ENCODE measurements around the gene PWP1. TPM values are rescaled to one million over a fixed set of nuclear protein-coding genes. Genes with fewer than 3 reads are reported as not detected.
"Not testable (repeated sequence)": the region's sequence is repeated elsewhere in the genome, so short reads cannot be mapped to it uniquely, and the experiment has no call there.

The PWP1 gene
- total RNA-seq, 2 donors from 2014 or later = 40.2 to 72.3 TPM

DNA sequence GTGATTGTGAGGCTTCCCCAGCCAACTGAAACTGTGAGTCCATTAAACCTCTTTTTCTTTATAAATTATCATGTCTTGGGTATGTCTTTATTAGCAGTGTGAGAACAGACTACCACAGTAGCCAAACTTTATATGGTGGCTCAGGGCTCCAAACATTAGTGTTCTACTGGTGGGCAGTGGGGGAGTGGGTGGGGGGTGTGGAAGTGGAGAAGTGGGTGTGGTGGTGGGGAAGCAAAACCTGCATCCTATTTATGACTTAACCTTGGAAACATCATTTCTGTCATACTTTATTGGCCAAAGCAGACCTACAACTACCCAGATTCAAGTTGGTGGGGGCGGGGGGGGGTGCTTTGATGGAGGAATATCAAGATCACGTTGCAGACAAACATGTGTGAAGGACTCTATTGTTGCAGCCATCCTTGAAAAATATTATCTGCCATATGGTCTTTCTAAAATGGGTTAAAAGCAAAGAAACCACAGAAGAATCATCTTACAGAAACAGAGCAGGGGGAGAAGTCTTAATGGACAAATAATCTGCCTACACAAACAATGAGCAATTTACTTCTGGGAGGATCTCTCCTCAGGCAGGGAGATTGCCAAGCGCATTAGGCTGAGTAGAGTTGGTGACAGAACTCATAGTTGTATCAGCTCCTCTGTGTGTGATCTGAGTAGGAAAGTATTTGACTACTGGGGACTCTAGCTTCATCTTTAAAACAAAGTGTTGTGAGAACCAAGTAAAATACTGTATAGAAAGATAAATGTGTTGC, 1.4 kb upstream of the PWP1 start:
- H3K27me3 Mint-ChIP-seq = peaks cover 3% of the 10 kb centered on the region
- H3K27ac Mint-ChIP-seq = peak overlapping the region; percentile 99
- H3K4me1 Mint-ChIP-seq = peaks cover 22% of the 10 kb centered on the region
- no peak for ATAC-seq (replicated peaks)
- H3K9me3 Mint-ChIP-seq = no peaks in the 10 kb centered on the region
- peak overlapping the region; percentile 96 for H3K4me3 Mint-ChIP-seq
- H3K36me3 Mint-ChIP-seq (ENCODE audit: low read depth) = peaks cover 37% of the 10 kb centered on the region

DNA sequence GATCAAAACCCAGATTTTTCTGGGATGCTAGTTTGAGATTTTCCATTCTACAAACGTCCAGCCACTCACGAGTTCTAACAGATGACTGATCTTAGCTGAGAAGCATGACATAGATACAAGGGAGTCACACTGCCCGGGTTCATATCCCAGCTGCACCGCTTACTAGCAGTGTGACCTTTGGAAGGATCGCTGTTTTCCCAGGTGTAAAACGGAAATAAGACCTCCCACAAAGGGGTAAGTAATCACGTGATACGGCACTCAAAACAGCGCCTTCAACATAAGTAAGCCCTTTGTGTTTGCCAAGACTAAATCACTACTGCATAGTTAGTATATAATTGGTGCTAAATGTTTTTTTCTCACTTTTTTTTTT, 624 bp upstream of the PWP1 start:
- H3K9me3 Mint-ChIP-seq = no peaks in the 10 kb centered on the region
- peak overlapping the region; percentile 99 for H3K27ac Mint-ChIP-seq
- peak; percentile 19 for ATAC-seq (replicated peaks)
- peaks cover 45% of the 10 kb centered on the region for H3K36me3 Mint-ChIP-seq (ENCODE audit: low read depth)
- peaks cover 3% of the 10 kb centered on the region for H3K27me3 Mint-ChIP-seq
- H3K4me1 Mint-ChIP-seq = peaks cover 22% of the 10 kb centered on the region
- H3K4me3 Mint-ChIP-seq = peak overlapping the region; percentile 96

DNA sequence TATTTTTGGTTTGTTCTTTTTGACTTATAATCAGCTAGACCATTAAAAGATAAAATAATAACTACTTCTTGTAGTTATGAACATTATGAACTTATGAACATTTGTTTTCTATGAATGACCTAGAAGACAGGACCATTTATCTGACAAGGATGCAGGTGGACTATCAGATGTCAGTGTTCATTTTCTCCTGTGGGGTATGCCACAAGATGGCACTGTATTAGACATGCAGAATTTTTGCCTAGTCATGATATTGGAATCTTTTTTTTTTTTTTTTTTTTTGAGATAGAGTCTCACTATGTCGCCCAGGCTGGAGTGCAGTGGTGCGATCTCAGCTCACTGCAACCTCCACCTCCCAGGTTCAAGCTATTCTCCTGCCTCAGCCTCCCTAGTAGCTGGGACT, 10.2 kb downstream of the PWP1 start:
- H3K27me3 Mint-ChIP-seq, H3K9me3 Mint-ChIP-seq: not testable (repeated sequence)

DNA sequence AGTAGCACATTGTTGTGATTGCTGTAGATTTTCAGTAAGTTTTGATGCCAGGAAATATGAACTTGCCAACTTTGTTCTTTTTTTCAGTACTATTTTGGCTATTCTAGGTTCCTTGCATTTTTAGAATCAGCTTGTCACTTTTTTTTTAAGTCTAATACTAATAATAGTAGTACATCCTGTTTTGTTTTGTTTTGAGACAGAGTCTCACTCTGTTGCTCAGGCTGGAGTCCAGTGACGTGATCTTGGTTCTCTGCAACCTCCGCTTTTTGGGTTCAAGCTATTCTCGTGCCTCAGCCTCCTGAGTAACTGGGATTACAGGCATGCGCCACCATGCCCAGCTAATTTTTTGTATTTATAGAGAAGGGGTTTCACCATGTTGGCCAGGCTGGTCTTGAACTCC, 16.5 kb downstream of the PWP1 start:
- ATAC-seq (replicated peaks) = no peak
- Mint-ChIP-seq H3K27ac (no peak overlapping the region), H3K36me3 (ENCODE audit: low read depth) (peaks cover 100% of the 10 kb centered on the region), H3K27me3 (no peaks in the 10 kb centered on the region), H3K4me3 (no peak overlapping the region), H3K9me3 (no peaks in the 10 kb centered on the region), H3K4me1 (no peaks in the 10 kb centered on the region)

More for the DNA sequence above, 10.2 kb downstream of the PWP1 start:
- H3K4me3 Mint-ChIP-seq; H3K4me1 Mint-ChIP-seq; ATAC-seq (replicated peaks); H3K27ac Mint-ChIP-seq: not testable (repeated sequence)
- H3K36me3 Mint-ChIP-seq (ENCODE audit: low read depth) = peaks cover 99% of the 10 kb centered on the region

DNA sequence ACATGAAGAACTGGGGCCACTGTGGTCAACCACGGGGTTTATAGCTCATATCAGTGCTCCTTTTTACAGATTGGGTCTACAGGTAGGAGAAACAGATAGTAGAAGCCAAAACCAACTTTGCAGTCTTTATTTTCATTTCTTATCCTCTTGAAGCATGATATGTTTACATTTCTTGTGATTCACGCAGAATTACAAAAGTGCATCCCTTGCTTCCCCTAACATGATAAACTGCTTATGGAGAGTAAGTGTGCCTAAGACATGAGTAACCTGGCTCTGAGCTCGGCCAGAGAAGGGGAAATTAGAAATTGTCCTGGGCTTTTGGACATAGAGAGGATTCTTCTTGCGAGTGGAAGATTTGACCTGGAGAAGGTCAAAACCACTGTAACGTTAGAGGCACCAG, 18.4 kb downstream of the PWP1 start:
- H3K27ac Mint-ChIP-seq = no peak overlapping the region
- no peaks in the 10 kb centered on the region for H3K4me1 Mint-ChIP-seq
- H3K4me3 Mint-ChIP-seq = no peak overlapping the region
- H3K9me3 Mint-ChIP-seq = no peaks in the 10 kb centered on the region
- no peaks in the 10 kb centered on the region for H3K27me3 Mint-ChIP-seq
- H3K36me3 Mint-ChIP-seq (ENCODE audit: low read depth) = peaks cover 100% of the 10 kb centered on the region
- ATAC-seq (replicated peaks) = no peak

DNA sequence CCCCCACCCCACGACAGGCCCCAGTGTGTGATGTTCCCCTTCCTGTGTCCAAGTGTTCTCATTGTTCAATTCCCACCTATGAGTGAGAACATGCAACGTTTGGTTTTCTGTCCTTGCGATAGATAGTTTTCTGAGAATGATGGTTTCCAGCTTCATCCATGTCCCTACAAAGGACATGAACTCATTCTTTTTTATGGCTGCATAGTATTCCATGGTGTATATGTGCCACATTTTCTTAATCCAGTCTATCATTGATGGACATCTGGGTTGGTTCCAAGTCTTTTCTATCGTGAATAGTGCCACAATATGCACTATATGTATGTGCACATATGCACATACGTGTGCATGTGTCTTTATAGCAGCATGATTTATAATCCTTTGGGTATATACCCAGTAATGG, 19.9 kb downstream of the PWP1 start:
- not testable (repeated sequence) for H3K27me3 Mint-ChIP-seq; H3K9me3 Mint-ChIP-seq; ATAC-seq (replicated peaks); H3K4me1 Mint-ChIP-seq; H3K4me3 Mint-ChIP-seq; H3K27ac Mint-ChIP-seq
- H3K36me3 Mint-ChIP-seq (ENCODE audit: low read depth) = peaks cover 100% of the 10 kb centered on the region

DNA sequence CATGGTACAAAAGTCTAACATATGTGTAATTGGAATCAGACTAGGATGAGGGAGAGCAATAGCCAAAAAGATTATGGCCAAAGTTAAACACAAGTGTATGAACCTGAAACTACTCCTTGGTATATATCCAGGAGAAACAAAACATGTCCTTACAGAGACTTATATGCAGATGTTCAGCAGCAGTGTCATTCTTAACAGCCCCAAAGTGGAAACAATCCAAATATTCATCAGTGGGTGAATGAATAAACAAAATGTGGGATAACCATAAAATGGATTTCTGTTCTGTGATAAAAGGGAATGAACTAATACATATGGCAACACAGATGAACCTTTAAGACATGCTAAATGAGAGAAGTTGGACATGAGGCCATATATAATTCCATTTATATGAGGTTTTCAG, 30.2 kb downstream of the PWP1 start:
- no peaks in the 10 kb centered on the region for H3K9me3 Mint-ChIP-seq

DNA sequence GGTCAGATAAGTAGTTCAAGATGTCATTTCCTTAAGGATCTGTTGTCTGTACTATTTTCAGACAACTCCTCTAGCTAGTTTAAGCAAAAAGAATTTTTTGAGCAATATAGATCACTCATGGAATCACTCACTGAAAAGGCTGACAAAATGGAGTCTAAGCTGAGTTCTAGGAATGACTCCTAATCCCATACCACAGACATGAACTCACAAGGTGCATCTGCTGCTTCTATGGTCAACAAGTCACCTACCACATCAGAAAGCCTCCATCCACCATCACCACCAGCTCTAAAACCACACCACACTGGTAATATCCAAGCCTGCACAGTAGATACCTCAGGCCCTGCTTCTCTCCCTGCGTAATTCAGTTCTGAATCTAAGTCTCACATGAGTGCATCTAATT, 33.0 kb downstream of the PWP1 start:
- H3K36me3 Mint-ChIP-seq (ENCODE audit: low read depth) = peaks cover 35% of the 10 kb centered on the region
- no peaks in the 10 kb centered on the region for H3K9me3 Mint-ChIP-seq
- no peak overlapping the region for H3K4me3 Mint-ChIP-seq
- H3K4me1 Mint-ChIP-seq = no peaks in the 10 kb centered on the region
- no peaks in the 10 kb centered on the region for H3K27me3 Mint-ChIP-seq
- ATAC-seq (replicated peaks) = peak; percentile 85
- H3K27ac Mint-ChIP-seq = no peak overlapping the region

More for the DNA sequence above, 30.2 kb downstream of the PWP1 start:
- H3K4me1 Mint-ChIP-seq = no peaks in the 10 kb centered on the region
- H3K27ac Mint-ChIP-seq = no peak overlapping the region
- peaks cover 63% of the 10 kb centered on the region for H3K36me3 Mint-ChIP-seq (ENCODE audit: low read depth)
- no peak overlapping the region for H3K4me3 Mint-ChIP-seq
- no peaks in the 10 kb centered on the region for H3K27me3 Mint-ChIP-seq
- no peak for ATAC-seq (replicated peaks)

DNA sequence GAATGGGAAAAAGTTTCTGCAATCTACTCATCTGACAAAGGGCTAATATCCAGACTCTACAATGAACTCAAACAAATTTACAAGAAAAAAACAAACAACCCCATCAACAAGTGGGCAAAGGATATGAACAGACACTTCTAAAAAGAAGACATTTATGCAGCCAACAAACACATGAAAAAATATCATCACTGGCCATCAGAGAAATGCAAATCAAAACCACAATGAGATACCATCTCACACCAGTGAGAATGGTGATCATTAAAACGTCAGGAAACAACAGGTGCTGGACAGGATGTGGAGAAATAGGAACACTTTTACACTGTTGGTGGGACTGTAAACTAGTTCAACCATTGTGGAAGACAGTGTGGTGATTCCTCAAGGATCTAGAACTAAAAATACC, 41.7 kb downstream of the PWP1 start:
- H3K36me3 Mint-ChIP-seq (ENCODE audit: low read depth); H3K4me3 Mint-ChIP-seq; H3K27ac Mint-ChIP-seq; H3K4me1 Mint-ChIP-seq; H3K27me3 Mint-ChIP-seq; H3K9me3 Mint-ChIP-seq; ATAC-seq (replicated peaks): not testable (repeated sequence)

DNA sequence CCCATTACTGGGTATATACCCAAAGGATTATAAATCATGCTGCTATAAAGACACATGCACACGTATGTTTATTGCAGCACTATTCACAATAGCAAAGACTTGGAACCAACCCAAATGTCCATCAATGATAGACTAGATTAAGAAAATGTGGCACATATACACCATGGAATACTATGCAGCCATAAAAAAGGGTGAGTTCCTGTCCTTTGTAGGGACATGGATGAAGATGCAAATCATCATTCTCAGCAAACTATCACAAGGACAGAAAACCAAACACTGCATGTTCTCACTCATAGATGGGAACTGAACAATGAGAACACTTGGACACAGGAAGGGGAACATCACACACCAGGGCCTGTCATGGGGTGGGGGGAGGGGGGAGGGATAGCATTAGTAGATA, 42.1 kb downstream of the PWP1 start:
- ATAC-seq (replicated peaks); H3K9me3 Mint-ChIP-seq; H3K27ac Mint-ChIP-seq; H3K27me3 Mint-ChIP-seq; H3K4me1 Mint-ChIP-seq; H3K36me3 Mint-ChIP-seq (ENCODE audit: low read depth); H3K4me3 Mint-ChIP-seq: not testable (repeated sequence)

DNA sequence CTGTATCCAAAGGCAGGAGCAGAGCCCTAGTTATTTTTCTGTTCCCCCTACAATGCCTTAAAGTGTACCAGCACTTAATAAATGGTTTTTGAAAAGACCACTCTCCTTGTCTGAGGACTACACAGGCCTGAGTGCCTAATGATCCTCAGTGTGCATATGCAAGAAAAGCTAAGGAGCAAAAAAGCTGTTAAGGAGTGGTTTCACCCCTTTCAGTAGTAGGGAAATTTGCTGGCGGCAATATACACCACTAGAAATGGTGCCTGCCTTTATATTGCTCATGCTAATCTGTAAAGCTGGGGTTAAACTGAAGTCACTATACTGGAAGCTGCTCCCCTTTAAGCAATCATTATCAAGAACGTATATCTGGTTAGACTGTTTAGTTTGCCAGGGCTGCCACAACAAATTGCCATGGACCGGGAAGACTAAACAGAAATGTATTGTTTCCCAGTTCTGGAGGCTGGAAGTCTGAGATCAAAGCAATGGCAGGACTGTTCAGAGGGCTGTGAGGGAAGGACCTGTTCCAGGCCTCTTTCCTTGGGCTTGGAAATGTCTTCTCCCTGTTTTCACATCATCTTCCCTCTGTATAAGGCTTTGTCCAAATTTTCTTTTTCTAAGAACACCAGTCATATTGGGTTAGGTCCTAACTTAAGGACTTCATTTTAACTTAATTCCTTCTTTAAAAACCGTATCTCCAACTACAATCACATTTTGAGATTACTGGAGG, 45.2 kb downstream of the PWP1 start:
- Mint-ChIP-seq H3K4me1 (no peaks in the 10 kb centered on the region), H3K4me3 (no peak overlapping the region), H3K27me3 (no peaks in the 10 kb centered on the region)

DNA sequence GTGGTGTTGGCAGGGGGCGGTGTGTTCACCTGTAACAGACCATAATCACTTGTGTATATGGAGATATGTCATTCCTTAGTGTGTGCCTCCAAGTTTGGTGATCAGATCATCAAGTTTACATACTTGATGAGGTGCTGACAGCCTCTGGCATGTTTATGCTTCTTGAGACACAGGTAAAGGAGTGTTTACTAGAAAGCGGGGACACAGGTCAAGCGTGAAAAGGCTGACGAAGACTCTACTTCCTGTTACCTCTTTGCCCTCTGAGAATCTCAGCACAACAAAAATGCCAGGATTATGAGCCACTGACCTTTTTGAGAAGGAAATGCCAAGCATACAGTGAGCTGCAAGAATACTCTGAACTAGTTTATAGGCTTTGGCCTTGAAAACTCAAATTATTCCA, 45.8 kb downstream of the PWP1 start:
- Mint-ChIP-seq H3K36me3 (ENCODE audit: low read depth) (peaks cover 37% of the 10 kb centered on the region), H3K27me3 (no peaks in the 10 kb centered on the region), H3K4me1 (no peaks in the 10 kb centered on the region), H3K9me3 (no peaks in the 10 kb centered on the region), H3K4me3 (no peak overlapping the region), H3K27ac (no peak overlapping the region)
- no peak for ATAC-seq (replicated peaks)

More for the DNA sequence above, 45.2 kb downstream of the PWP1 start:
- no peak overlapping the region for H3K27ac Mint-ChIP-seq
- peaks cover 31% of the 10 kb centered on the region for H3K36me3 Mint-ChIP-seq (ENCODE audit: low read depth)
- no peak for ATAC-seq (replicated peaks)
- H3K9me3 Mint-ChIP-seq = no peaks in the 10 kb centered on the region

DNA sequence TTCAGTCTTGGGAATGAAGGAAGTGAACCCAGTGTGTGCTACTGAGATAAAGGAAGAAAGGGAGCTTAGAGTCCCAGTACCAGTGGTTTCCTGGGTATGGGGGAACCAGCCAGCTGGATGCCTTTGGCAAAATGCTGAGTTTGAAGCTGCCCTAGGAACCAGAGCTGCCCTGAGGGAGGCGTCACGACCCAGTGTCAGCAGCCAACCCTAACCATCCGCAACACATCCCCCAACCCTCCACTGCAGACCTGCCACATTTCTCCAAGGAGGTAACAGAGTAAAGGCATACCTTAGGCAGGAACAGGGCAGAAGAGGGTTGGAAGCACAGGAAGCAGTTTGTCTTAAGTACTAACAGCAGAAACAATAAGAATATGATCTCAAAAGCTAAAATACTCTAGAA, 46.8 kb downstream of the PWP1 start:
- no peaks in the 10 kb centered on the region for H3K9me3 Mint-ChIP-seq
- no peak for ATAC-seq (replicated peaks)
- H3K4me3 Mint-ChIP-seq = no peak overlapping the region

DNA sequence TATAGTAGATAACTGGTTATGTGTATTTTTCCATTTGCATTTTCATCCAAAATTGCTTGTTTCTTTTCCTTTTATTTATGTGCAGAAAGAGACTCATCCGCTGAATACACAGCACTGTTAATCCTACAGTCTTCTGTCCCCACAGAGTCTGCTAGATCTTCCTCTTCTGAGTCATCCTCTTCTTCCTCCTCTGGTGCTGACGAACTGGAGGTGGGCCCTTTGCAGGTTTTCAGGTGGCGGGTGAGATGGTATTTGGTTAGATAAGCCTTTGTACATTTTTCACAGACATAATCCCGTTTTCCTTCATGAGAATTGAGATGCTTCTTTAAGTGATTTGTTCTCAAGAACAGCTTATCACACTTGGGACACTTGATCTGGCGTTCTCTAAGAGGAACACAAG, 48.5 kb downstream of the PWP1 start:
- Mint-ChIP-seq H3K36me3 (ENCODE audit: low read depth) (peaks cover 64% of the 10 kb centered on the region), H3K9me3 (no peaks in the 10 kb centered on the region), H3K4me1 (no peaks in the 10 kb centered on the region), H3K27ac (no peak overlapping the region), H3K27me3 (no peaks in the 10 kb centered on the region), H3K4me3 (no peak overlapping the region)
- ATAC-seq (replicated peaks) = no peak

More for the DNA sequence above, 46.8 kb downstream of the PWP1 start:
- no peaks in the 10 kb centered on the region for H3K4me1 Mint-ChIP-seq
- peaks cover 47% of the 10 kb centered on the region for H3K36me3 Mint-ChIP-seq (ENCODE audit: low read depth)
- no peaks in the 10 kb centered on the region for H3K27me3 Mint-ChIP-seq
- H3K27ac Mint-ChIP-seq = no peak overlapping the region

DNA sequence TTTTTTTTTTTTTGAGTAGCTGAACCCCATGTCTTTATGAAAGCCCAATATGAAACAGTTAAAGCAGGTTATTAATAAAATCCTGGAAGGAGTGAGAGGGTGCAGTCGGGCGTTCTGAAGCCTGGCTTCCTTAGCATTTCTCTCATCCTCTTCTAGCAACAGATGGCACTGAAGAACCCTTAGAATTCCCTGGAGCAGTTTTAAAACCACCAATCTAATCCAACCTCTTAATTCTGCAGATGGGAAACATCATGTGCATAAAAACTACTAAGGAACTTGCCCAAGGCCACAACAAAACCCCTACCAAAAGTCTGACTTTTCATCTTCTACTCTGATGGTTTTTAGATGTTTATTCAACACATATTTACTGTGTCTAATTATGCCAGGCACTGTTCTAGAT, 50.2 kb downstream of the PWP1 start:
- ATAC-seq (replicated peaks) = no peak
- H3K4me3 Mint-ChIP-seq = no peak overlapping the region
- H3K27me3 Mint-ChIP-seq = no peaks in the 10 kb centered on the region
- H3K27ac Mint-ChIP-seq = no peak overlapping the region
- no peaks in the 10 kb centered on the region for H3K9me3 Mint-ChIP-seq
- peaks cover 81% of the 10 kb centered on the region for H3K36me3 Mint-ChIP-seq (ENCODE audit: low read depth)
- no peaks in the 10 kb centered on the region for H3K4me1 Mint-ChIP-seq
